Right cardiac atrium (tissue), 5 donors: Measurements from ENCODE around the gene CD109. TPM values are rescaled to one million over a fixed set of nuclear protein-coding genes. Genes with fewer than 3 reads are reported as not detected.
A peak's percentile ranks its signal among the peaks of the same experiment; 100 is the strongest.
"Not testable (repeated sequence)": the region's sequence is repeated elsewhere in the genome, so short reads cannot be mapped to it uniquely, and the experiment has no call there.

Experiments used
- ATAC-seq, 2 donors: fragments of 200-7000 bp; cut with Tn5 transposase; one replicate each; pipeline versions ENCODE4 v1.8.0 to v1.9.1; 2020; ENCODE audit warnings: moderate library complexity in 2 of 2, mild to moderate bottlenecking in 1 of 2
- DNase-seq, 3 donors: peaks; one replicate each; pipeline ENCODE4 v3.0.0-alpha.2; 2020
- H3K27ac ChIP-seq: one replicate; pipeline ENCODE4 v1.5.1; 2013; ENCODE audit warnings: mild to moderate bottlenecking, low read length, control low read depth, moderate library complexity
- H3K27me3 ChIP-seq: one replicate; pipeline ENCODE4 v1.6.1; 2013; ENCODE audit not compliant: control insufficient read depth, insufficient read depth
- H3K4me1 ChIP-seq: one replicate; pipeline ENCODE4 v1.6.1; 2013; ENCODE audit warnings: low read length; ENCODE audit not compliant: control insufficient read depth, insufficient read depth
- H3K4me3 ChIP-seq: one replicate; pipeline ENCODE4 v1.5.1; 2013; ENCODE audit warnings: low read length, control low read depth
- H3K9me3 ChIP-seq: one replicate; pipeline ENCODE4 v1.6.1; 2013; ENCODE audit warnings: low read length; ENCODE audit not compliant: control insufficient read depth
- WGBS: extraction: QIAGEN DNeasy Blood & Tissue Kit; methylation state at CpG from one replicate; pipeline ENCODE4 v1.1.7; 2013; 5-methylcytosine and 5-hydroxymethylcytosine counted together
- intact Hi-C, 4 donors: fragments of 100-400 bp; cut with DNase I; formaldehyde crosslinking; loops; one replicate each; pipeline versions ENCODE4 v1.11.0 to v1.14.0; 2022 to 2023
- polyA plus RNA-seq: library from polyadenylated mRNA; stranded (reverse); fragments of 200-250 nt; gene quantifications from one replicate; pipeline ENCODE4 v1.2.3, GENCODE V29; 2013
- total RNA-seq, 4 donors: library from RNA; stranded (reverse); fragmentation: NEBNext Ultra II Directional; extraction: Animal tissue kit (Norgen Biotek cat#: 25700); gene quantifications; one replicate each; pipeline ENCODE4 v1.2.1, GENCODE V29; 2021
- donor health status: healthy with polysubstance abuse.
- donor health status: DM: no; HTN: yes; CAD: no.
- donor health status: DM: no; HTN: no; CAD: no.
- donor health status: DM: no; HTN: yes; CAD: no; lungs with severe emphysema.
- donor health status: DM: yes; HTN: yes; CAD: no.

CD109 gene
- total and polyA plus RNA-seq, 5 donors, result 6.6 to 36.5 (median 27.3) TPM

- ATAC-seq (no peak), DNase-seq (no peak)
- H3K4me1 ChIP-seq, result no peaks in the 10 kb centered on the region
- H3K9me3 ChIP-seq, result no peaks in the 10 kb centered on the region
- intact Hi-C loops, result no loop called here
- WGBS, result 67% methylated on average over 3 of the region's 3 CpGs
- no peak overlapping the region for H3K27ac ChIP-seq
- no peak overlapping the region for H3K4me3 ChIP-seq
- H3K27me3 ChIP-seq, result no peaks in the 10 kb centered on the region
Observed at GRCh38 chr6:73665686-73666319, 30.2 kb upstream of the CD109 start.

- intact Hi-C loops, result no loop called here
- ATAC-seq (peak in 1 of 2 donors; percentile 40), DNase-seq (no peak)
- WGBS, result 53% methylated on average over 2 of the region's 2 CpGs
- no peak overlapping the region for H3K27ac ChIP-seq
- no peaks in the 10 kb centered on the region for H3K27me3 ChIP-seq
- H3K4me1 ChIP-seq, result no peaks in the 10 kb centered on the region
- no peak overlapping the region for H3K4me3 ChIP-seq
- H3K9me3 ChIP-seq, result no peaks in the 10 kb centered on the region
Observed at GRCh38 chr6:73666393-73666792, 29.6 kb upstream of the CD109 start.

- no peak overlapping the region for H3K27ac ChIP-seq
- H3K9me3 ChIP-seq, result no peaks in the 10 kb centered on the region
- H3K27me3 ChIP-seq, result no peaks in the 10 kb centered on the region
- no peak for ATAC-seq
- WGBS, result 72% methylated on average over 1 of the region's 1 CpG
- intact Hi-C loops, result no loop called here
- H3K4me3 ChIP-seq, result no peak overlapping the region
- no peak for DNase-seq
- no peaks in the 10 kb centered on the region for H3K4me1 ChIP-seq
Observed at GRCh38 chr6:73667798-73668197, 28.2 kb upstream of the CD109 start.

GRCh38 chr6:73669005-73669404 is 27.0 kb upstream of the CD109 start:
- H3K4me1 ChIP-seq, result no peaks in the 10 kb centered on the region
- WGBS, result 87% methylated on average over 1 of the region's 1 CpG
- intact Hi-C loops, result no loop called here
- H3K4me3 ChIP-seq, result no peak overlapping the region
- no peak for ATAC-seq
- no peaks in the 10 kb centered on the region for H3K27me3 ChIP-seq
- no peaks in the 10 kb centered on the region for H3K9me3 ChIP-seq
- no peak for DNase-seq
- H3K27ac ChIP-seq, result no peak overlapping the region

- ATAC-seq, result no peak
- H3K27me3 ChIP-seq, result no peaks in the 10 kb centered on the region
- no peaks in the 10 kb centered on the region for H3K4me1 ChIP-seq
- H3K27ac ChIP-seq, result no peak overlapping the region
- no peaks in the 10 kb centered on the region for H3K9me3 ChIP-seq
- no peak overlapping the region for H3K4me3 ChIP-seq
- intact Hi-C loops, result no loop called here
- DNase-seq, result no peak
- WGBS, result 85% methylated on average over 8 of the region's 8 CpGs
Observed at GRCh38 chr6:73671911-73672685, 23.9 kb upstream of the CD109 start.

GRCh38 chr6:73675466-73676098 is 20.4 kb upstream of the CD109 start:
- intact Hi-C loops, result loop anchor here (2.0 to 5.0 kb wide), 3 partner anchors 57 to 59 kb away; no protein-coding TSS in a partner anchor
- 48% methylated on average over 4 of the region's 4 CpGs for WGBS

GRCh38 chr6:73679009-73679408 is 17.0 kb upstream of the CD109 start:
- ATAC-seq (peak; percentile 77 to 80), DNase-seq (peak in 1 of 3 donors; percentile 50)
- peaks cover 3% of the 10 kb centered on the region for H3K4me1 ChIP-seq
- intact Hi-C loops, result loop anchor here in 1 of 4 donors (5.0 kb wide), 1 partner anchor 53 kb away; no protein-coding TSS in a partner anchor
- no peaks in the 10 kb centered on the region for H3K9me3 ChIP-seq
- no peak overlapping the region for H3K4me3 ChIP-seq
- WGBS, result 48% methylated on average over 3 of the region's 3 CpGs
- no peak overlapping the region for H3K27ac ChIP-seq
- no peaks in the 10 kb centered on the region for H3K27me3 ChIP-seq

More at GRCh38 chr6:73675466-73676098, 20.4 kb upstream of the CD109 start:
- Histone ChIP-seq H3K27me3 (no peaks in the 10 kb centered on the region), H3K27ac (no peak overlapping the region), H3K4me3 (no peak overlapping the region), H3K9me3 (no peaks in the 10 kb centered on the region), H3K4me1 (peaks cover 3% of the 10 kb centered on the region)
- DNase-seq (peak in 2 of 3 donors; percentile 58 to 70), ATAC-seq (peak; percentile 86)

GRCh38 chr6:73679846-73680245 is 16.2 kb upstream of the CD109 start:
- H3K9me3 ChIP-seq, DNase-seq, H3K4me1 ChIP-seq, H3K4me3 ChIP-seq, H3K27ac ChIP-seq, ATAC-seq, H3K27me3 ChIP-seq: not testable (repeated sequence)
- intact Hi-C loops, result loop anchor here in 1 of 4 donors (5.0 kb wide), 1 partner anchor 52 kb away; no protein-coding TSS in a partner anchor
- 89% methylated on average over 5 of the region's 5 CpGs for WGBS

- intact Hi-C loops, result no loop called here
- 64% methylated on average over 5 of the region's 5 CpGs for WGBS
- Histone ChIP-seq H3K27ac (no peak overlapping the region), H3K4me1 (peaks cover 3% of the 10 kb centered on the region), H3K27me3 (no peaks in the 10 kb centered on the region), H3K9me3 (no peaks in the 10 kb centered on the region), H3K4me3 (no peak overlapping the region)
- no peak for DNase-seq
- ATAC-seq, result no peak
Observed at GRCh38 chr6:73680289-73680918, 15.6 kb upstream of the CD109 start.

GRCh38 chr6:73683574-73683973 is 12.4 kb upstream of the CD109 start:
- H3K27ac ChIP-seq, H3K9me3 ChIP-seq, intact Hi-C loops, H3K27me3 ChIP-seq, DNase-seq, H3K4me1 ChIP-seq, H3K4me3 ChIP-seq, ATAC-seq: not testable (repeated sequence)
- 78% methylated on average over 2 of the region's 2 CpGs for WGBS
